ENCODE measurements around the gene CLEC16A. TPM values are rescaled to one million over a fixed set of nuclear protein-coding genes. Genes with fewer than 3 reads are reported as not detected.

CLEC16A gene
- total and polyA plus RNA-seq, 9 of the 15 experiments (the other 6 are each of a cell fraction or from before 2014, with no cell fraction given): 1.00 to 22.3 (median 10.0) TPM

- TF ChIP-seq TAF1 (IDR thresholded peaks at IDR 0.05; ENCODE audit: control insufficient read depth, extremely low read depth, insufficient read depth, low read length, severe bottlenecking) (no peak), AFF4 (CRISPR knock-in tag; IDR thresholded peaks at IDR 0.05) (no peak), MIER1 (IDR thresholded peaks at IDR 0.05; ENCODE audit: low read depth) (no peak), JUN (IDR thresholded peaks at IDR 0.05; ENCODE audit: borderline replicate concordance, low read depth, low read length) (peak; percentile 81; the same call in 1 of the 2 replicates), JUN (CRISPR knock-in tag; IDR thresholded peaks at IDR 0.05; ENCODE audit: borderline replicate concordance) (no peak; the same call in 1 of the 2 replicates), GABPA (tag; conservative IDR thresholded peaks at IDR 0.05; ENCODE audit: low read depth) (peak; percentile 28; the same call in 1 of the 2 replicates), ARID3A (IDR thresholded peaks at IDR 0.05; ENCODE audit: borderline replicate concordance, low read depth, low read length) (peak; percentile 58; the same call in 1 of the 2 replicates), HDAC1 (IDR thresholded peaks at IDR 0.05) (peak in 1 of 2 experiments; percentile 84; a peak in 1 of 4 replicates), CBX8 (IDR thresholded peaks at IDR 0.05; ENCODE audit: borderline replicate concordance, extremely low read depth, low read depth, low read length, poor library complexity, severe bottlenecking) (no peak), PRMT5 (CRISPR knock-in tag; IDR thresholded peaks at IDR 0.05) (no peak), DLX4 (CRISPR knock-in tag; IDR thresholded peaks at IDR 0.05) (no peak), KLF13 (tag; IDR thresholded peaks at IDR 0.05; ENCODE audit: borderline replicate concordance, low read depth) (peak; percentile 81; the same call in 1 of the 2 replicates), PHF8 (IDR thresholded peaks at IDR 0.05; ENCODE audit: borderline replicate concordance, low read length) (peak; percentile 34; the same call in 1 of the 2 replicates), NRF1 (conservative IDR thresholded peaks at IDR 0.05 in 1 of 2, IDR thresholded peaks at IDR 0.05 in 1 of 2) (peak; percentile 34 to 42; a peak in 3 of 4 replicates)
Observed at GRCh38 chr16:11201498-11202259, 257.3 kb downstream of the CLEC16A start (continued).

All from K562 (cell line).